C4-2B (cell line): ENCODE data around the gene RTN4R.

Experiments used
- ZFX ChIP-seq: fragments of 450-650 bp; IDR thresholded peaks from 2 replicates; pipeline ENCODE4 v1.6.1; 2017
- TF ChIP-seq, protein P1 (sequence below): fragments of 450-650 bp; conservative IDR thresholded peaks from 2 replicates; pipeline ENCODE4 v1.5.1; 2017; ENCODE audit warnings: mild to moderate bottlenecking

DNA sequence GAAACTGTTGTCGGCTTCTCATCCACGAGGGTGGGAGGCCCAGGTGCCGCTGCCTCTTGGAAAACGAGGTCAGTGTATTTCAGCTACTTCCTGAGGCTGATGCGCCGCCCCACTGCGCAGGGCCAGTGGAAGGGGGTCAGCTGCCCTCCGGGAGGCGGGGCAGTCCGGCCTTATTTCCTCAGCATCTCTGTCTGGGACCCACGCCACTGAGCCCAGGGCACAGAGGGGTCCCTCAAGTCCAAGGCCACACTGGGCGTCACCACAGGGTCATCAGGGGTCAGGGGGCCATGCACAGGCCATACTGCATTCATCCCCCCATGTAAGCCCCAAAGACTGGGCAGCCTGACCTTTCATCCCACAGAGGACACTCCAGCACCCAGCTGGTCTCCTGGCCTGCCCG lies 12.1 kb downstream of the RTN4R start:
- TF ChIP-seq, protein P1, sequence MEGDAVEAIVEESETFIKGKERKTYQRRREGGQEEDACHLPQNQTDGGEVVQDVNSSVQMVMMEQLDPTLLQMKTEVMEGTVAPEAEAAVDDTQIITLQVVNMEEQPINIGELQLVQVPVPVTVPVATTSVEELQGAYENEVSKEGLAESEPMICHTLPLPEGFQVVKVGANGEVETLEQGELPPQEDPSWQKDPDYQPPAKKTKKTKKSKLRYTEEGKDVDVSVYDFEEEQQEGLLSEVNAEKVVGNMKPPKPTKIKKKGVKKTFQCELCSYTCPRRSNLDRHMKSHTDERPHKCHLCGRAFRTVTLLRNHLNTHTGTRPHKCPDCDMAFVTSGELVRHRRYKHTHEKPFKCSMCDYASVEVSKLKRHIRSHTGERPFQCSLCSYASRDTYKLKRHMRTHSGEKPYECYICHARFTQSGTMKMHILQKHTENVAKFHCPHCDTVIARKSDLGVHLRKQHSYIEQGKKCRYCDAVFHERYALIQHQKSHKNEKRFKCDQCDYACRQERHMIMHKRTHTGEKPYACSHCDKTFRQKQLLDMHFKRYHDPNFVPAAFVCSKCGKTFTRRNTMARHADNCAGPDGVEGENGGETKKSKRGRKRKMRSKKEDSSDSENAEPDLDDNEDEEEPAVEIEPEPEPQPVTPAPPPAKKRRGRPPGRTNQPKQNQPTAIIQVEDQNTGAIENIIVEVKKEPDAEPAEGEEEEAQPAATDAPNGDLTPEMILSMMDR: no peak
- no peak for TF ChIP-seq ZFX
